HepG2 (cell line): Measurements from ENCODE around the gene NRG3.

Source experiments
- ESRRA ChIP-seq: sonication (generic); formaldehyde crosslinking; IDR thresholded peaks from 2 replicates; pipeline ENCODE4 v1.5.1; 2020; ENCODE audit warnings: mild to moderate bottlenecking, low read depth, missing genetic modification reagents
- IKZF1 ChIP-seq: fragments of 450-650 bp; IDR thresholded peaks from 2 replicates; pipeline ENCODE4 v1.7.1; 2016
- MYC ChIP-seq: sonication (generic); formaldehyde crosslinking; IDR thresholded peaks from 2 replicates; pipeline ENCODE4 v1.9.0; 2021; ENCODE audit warnings: missing genetic modification reagents, borderline replicate concordance
- NFAT5 ChIP-seq: sonication (generic); formaldehyde crosslinking; IDR thresholded peaks from 2 replicates; pipeline ENCODE4 v1.4.0; 2020; ENCODE audit warnings: missing genetic modification reagents
- NR2F2 ChIP-seq: IDR thresholded peaks from 2 replicates; pipeline ENCODE4 v1.6.1; 2012; ENCODE audit warnings: low read depth, inconsistent platforms, borderline replicate concordance
- POLR2A ChIP-seq, 2 experiments: IDR thresholded peaks; 2 replicates each; pipeline ENCODE4 v1.6.1; 2011; ENCODE audit warnings: low read depth in 2 of 2, low read length in 2 of 2, mild to moderate bottlenecking in 1 of 2, moderate library complexity in 1 of 2; ENCODE audit not compliant: insufficient read depth in 1 of 2
- TOE1 ChIP-seq: sonication (generic); formaldehyde crosslinking; IDR thresholded peaks from 2 replicates; pipeline ENCODE4 v1.4.0; 2020; ENCODE audit warnings: mild to moderate bottlenecking, missing genetic modification reagents
- ZNF367 ChIP-seq: sonication (generic); formaldehyde crosslinking; IDR thresholded peaks from 2 replicates; pipeline ENCODE4 v1.4.0; 2020; ENCODE audit warnings: missing genetic modification reagents, borderline replicate concordance
- TF ChIP-seq, protein P1 (sequence below): sonication (generic); formaldehyde crosslinking; IDR thresholded peaks from 2 replicates; pipeline ENCODE4 v1.5.0; 2020; ENCODE audit warnings: mild to moderate bottlenecking, missing genetic modification reagents, moderate library complexity
- TF ChIP-seq, protein P2 (sequence below): sonication (generic); formaldehyde crosslinking; IDR thresholded peaks from 2 replicates; pipeline ENCODE4 v1.5.0; 2020; ENCODE audit warnings: mild to moderate bottlenecking, missing genetic modification reagents

DNA sequence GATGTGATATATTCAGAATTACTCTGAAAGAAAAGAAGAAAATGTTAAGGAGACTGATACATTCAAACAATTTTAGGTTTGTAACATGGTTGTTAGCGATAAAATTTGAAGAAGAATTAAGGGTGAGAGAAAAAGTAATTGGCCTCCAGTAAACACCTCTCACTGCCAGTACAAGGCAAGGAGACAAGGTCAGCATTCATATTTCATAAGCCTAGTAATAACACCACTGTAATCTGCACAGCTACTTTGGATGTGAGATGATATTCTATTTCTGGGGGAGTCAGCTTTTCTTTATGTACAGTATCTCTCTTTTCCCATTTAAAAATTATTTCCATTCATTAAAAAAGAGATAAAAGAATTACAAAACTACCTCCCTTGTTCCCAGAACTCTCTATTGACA is 621.1 kb downstream of the NRG3 start:
- no peak for TF ChIP-seq ZNF367 (CRISPR knock-in tag)
- TF ChIP-seq NR2F2: no peak
- TF ChIP-seq, protein P1, sequence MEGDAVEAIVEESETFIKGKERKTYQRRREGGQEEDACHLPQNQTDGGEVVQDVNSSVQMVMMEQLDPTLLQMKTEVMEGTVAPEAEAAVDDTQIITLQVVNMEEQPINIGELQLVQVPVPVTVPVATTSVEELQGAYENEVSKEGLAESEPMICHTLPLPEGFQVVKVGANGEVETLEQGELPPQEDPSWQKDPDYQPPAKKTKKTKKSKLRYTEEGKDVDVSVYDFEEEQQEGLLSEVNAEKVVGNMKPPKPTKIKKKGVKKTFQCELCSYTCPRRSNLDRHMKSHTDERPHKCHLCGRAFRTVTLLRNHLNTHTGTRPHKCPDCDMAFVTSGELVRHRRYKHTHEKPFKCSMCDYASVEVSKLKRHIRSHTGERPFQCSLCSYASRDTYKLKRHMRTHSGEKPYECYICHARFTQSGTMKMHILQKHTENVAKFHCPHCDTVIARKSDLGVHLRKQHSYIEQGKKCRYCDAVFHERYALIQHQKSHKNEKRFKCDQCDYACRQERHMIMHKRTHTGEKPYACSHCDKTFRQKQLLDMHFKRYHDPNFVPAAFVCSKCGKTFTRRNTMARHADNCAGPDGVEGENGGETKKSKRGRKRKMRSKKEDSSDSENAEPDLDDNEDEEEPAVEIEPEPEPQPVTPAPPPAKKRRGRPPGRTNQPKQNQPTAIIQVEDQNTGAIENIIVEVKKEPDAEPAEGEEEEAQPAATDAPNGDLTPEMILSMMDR: no peak
- TF ChIP-seq POLR2A (IDR thresholded peaks at IDR 0.05; ENCODE audit: insufficient read depth in 1 of 2, low read depth in 2 of 2, low read length in 2 of 2): no peak
- TF ChIP-seq, protein P2, sequence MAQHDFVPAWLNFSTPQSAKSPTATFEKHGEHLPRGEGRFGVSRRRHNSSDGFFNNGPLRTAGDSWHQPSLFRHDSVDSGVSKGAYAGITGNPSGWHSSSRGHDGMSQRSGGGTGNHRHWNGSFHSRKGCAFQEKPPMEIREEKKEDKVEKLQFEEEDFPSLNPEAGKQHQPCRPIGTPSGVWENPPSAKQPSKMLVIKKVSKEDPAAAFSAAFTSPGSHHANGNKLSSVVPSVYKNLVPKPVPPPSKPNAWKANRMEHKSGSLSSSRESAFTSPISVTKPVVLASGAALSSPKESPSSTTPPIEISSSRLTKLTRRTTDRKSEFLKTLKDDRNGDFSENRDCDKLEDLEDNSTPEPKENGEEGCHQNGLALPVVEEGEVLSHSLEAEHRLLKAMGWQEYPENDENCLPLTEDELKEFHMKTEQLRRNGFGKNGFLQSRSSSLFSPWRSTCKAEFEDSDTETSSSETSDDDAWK (CRISPR knock-in tag): no peak
- TF ChIP-seq ESRRA (CRISPR knock-in tag): no peak
- TF ChIP-seq NFAT5 (CRISPR knock-in tag): no peak
- no peak for TF ChIP-seq IKZF1
- TF ChIP-seq TOE1: no peak
- no peak for TF ChIP-seq MYC (CRISPR knock-in tag)
